BLaER1 treated with 17β-estradiol and CSF1 and Interleukin-3, amounts not matched to agents 10 nM and 100 nM (cell line): ENCODE data around the gene MRPL24.
"Not testable (repeated sequence)": the region's sequence is repeated elsewhere in the genome, so short reads cannot be mapped to it uniquely, and the experiment has no call there.

Experiments
- H3K27ac ChIP-seq, 11 experiments: shearing (Covaris generic); formaldehyde crosslinking; 2 replicates each; pipeline ENCODE4 v1.8.1; 2022
- H3K27me3 ChIP-seq, 11 experiments: shearing (Covaris generic); formaldehyde crosslinking; 2 replicates each; pipeline ENCODE4 v1.8.1; 2022
- H3K36me3 ChIP-seq, 11 experiments: shearing (Covaris generic); formaldehyde crosslinking; 2 replicates each; pipeline ENCODE4 v1.8.1; 2022
- H3K4me1 ChIP-seq, 10 experiments: shearing (Covaris generic); formaldehyde crosslinking; 2 replicates each; pipeline ENCODE4 v1.8.1; 2022
- H3K4me2 ChIP-seq, 11 experiments: shearing (Covaris generic); formaldehyde crosslinking; 2 replicates each; pipeline ENCODE4 v1.8.1; 2022
- H3K4me3 ChIP-seq, 10 experiments: shearing (Covaris generic); formaldehyde crosslinking; 2 replicates each; pipeline ENCODE4 v1.8.1; 2022
- H3K9ac ChIP-seq, 11 experiments: shearing (Covaris generic); formaldehyde crosslinking; 2 replicates each; pipeline ENCODE4 v1.8.1; 2022
- H3K9me3 ChIP-seq, 11 experiments: shearing (Covaris generic); formaldehyde crosslinking; replicated peaks in 1 of 11; 2 replicates each; pipeline ENCODE4 v1.8.1; 2022
- H4K20me1 ChIP-seq, 11 experiments: shearing (Covaris generic); formaldehyde crosslinking; 2 replicates each; pipeline ENCODE4 v1.8.1; 2022
- Cebpa-rat ChIP-seq, 11 experiments: shearing (Covaris generic); IDR thresholded peaks; 2 replicates each; pipeline ENCODE4 v1.8.1; 2022

MRPL24 gene

DNA sequence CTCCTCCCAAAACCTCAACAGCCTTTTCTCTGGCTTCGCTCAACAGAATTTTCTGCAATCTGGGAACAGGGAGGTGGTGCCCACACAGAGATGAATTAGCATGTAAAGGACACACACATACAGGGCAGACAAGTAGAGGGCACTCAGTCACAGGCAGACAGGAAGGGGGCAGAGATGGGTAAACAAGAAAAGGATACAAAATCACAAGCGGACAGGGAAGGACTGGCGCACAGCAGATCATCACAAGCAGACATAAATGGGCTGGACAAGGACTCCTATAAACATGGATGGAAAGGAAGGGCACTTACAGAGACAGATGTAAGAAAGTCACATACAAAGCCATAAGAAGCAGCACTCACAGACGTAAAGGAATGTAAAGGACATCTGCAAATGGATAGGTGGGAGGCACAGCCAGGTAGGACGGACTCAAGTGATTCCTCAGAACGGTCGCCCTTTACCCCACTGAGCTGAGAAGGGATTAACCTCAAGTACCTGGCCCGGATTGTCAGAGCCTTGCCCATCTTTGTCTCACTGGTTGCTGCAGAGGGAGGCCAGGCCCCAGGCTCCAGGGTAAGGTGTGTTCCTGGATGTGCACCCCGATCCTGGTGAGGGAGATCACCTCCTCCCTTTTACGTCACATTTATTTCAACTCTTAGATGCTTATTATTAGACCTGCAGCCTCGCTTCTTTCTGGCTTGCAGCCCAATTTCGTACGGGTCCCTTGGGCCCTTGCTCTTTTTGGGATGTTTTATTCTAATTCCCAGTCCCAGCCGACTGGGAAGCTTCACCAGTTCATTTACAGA is 25.6 kb upstream of the MRPL24 start:
- Histone ChIP-seq H3K4me1 (peaks cover 42 to 45% (median 43%) of the 10 kb centered on the region in 10 experiments), H4K20me1 (peaks cover 9 to 35% (median 28%) of the 10 kb centered on the region in 11 experiments; a peak in 18 of 22 replicates), H3K4me2 (peak overlapping the region; percentile 87 to 98 (median 93)), H3K9ac (peak overlapping the region; percentile 80 to 99 (median 95)), H3K27ac (peak overlapping the region; percentile 50 to 98 (median 83)), H3K4me3 (peak overlapping the region; percentile 65 to 96 (median 84)), H3K9me3 (no peaks in the 10 kb centered on the region), H3K27me3 (no peaks in the 10 kb centered on the region), H3K36me3 (peaks cover 16 to 23% (median 19%) of the 10 kb centered on the region in 11 experiments)
- TF ChIP-seq Cebpa-rat (IDR thresholded peaks at IDR 0.05): no peak

DNA sequence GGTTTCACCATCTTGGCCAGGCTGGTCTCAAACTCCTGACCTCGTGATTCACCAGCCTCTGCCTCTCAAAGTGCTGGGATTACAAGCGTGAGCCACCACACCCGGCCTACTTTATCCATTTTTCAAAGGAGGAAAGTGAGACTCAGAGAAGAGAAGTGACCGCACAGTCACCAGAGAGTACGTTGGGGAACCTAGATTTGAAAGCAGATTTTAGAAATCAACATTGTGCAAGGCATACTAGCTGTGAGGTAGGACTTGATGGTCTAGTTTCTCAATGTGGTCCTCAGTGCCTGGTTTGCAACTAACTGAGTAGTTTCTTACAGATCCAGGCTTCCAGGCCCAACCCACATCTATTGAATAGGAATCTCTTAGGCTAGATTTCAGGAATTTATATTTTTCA is 24.8 kb upstream of the MRPL24 start:
- peak overlapping the region in 6 of 10 experiments; percentile 65 to 96 (median 81); a peak in 9 of 20 replicates for H3K4me3 ChIP-seq
- peaks cover 7 to 14% (median 11%) of the 10 kb centered on the region in 11 experiments for H3K36me3 ChIP-seq
- H3K4me1 ChIP-seq: peaks cover 33 to 37% (median 35%) of the 10 kb centered on the region in 10 experiments
- no peaks in the 10 kb centered on the region for H3K27me3 ChIP-seq
- peak overlapping the region; percentile 80 to 99 (median 95); a peak in 21 of 22 replicates for H3K9ac ChIP-seq
- H3K27ac ChIP-seq: peak overlapping the region in 9 of 11 experiments; percentile 75 to 98 (median 94); a peak in 14 of 22 replicates
- H3K4me2 ChIP-seq: peak overlapping the region; percentile 87 to 98 (median 93)
- no peak for TF ChIP-seq Cebpa-rat (IDR thresholded peaks at IDR 0.05)
- H4K20me1 ChIP-seq: peaks cover 3 to 27% (median 20%) of the 10 kb centered on the region in 11 experiments; a peak in 14 of 22 replicates
- H3K9me3 ChIP-seq: no peaks in the 10 kb centered on the region

DNA sequence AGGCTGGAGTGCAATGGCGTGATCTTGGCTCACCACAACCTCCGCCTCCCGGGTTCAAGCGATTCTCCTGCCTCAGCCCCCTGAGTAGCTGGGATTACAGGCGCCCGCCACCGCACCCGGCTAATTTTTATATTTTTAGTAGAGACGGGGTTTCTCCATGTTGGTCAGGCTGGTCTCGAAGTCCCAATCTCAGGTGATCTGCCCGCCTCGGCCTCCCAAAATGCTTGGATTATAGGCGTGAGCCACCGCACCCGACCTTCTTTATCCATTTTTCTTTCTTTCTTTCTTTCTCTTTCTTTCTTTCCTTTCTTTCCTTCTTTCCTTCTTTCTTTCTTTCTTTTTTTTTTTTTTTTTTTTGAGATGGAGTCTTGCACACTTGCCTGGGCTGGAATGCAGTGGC is 24.2 kb upstream of the MRPL24 start:
- not testable (repeated sequence) for H3K27ac ChIP-seq, H3K36me3 ChIP-seq, H3K27me3 ChIP-seq, H3K4me2 ChIP-seq, H3K9me3 ChIP-seq, H3K9ac ChIP-seq, H3K4me3 ChIP-seq
- Histone ChIP-seq H3K4me1 (peaks cover 28 to 36% (median 29%) of the 10 kb centered on the region in 10 experiments), H4K20me1 (peaks cover under 1 to 22% (median 15%) of the 10 kb centered on the region in 11 experiments; a peak in 11 of 22 replicates)

DNA sequence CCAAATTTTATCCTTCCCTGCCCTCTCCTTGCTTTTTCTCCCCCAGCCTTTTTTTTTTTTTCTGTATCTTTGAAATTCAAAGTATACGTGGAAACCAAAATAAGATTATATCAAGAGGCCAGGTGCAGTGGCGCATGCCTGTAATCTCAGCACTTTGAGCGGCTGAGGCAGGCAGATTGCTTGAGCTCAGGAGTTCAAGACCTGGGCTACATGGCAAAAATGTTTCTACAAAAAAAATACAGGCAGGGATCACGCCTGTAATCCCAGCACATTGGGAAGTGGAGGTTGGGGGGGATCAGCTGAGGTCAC is 19.9 kb upstream of the MRPL24 start:
- TF ChIP-seq Cebpa-rat (IDR thresholded peaks at IDR 0.05): no peak

DNA sequence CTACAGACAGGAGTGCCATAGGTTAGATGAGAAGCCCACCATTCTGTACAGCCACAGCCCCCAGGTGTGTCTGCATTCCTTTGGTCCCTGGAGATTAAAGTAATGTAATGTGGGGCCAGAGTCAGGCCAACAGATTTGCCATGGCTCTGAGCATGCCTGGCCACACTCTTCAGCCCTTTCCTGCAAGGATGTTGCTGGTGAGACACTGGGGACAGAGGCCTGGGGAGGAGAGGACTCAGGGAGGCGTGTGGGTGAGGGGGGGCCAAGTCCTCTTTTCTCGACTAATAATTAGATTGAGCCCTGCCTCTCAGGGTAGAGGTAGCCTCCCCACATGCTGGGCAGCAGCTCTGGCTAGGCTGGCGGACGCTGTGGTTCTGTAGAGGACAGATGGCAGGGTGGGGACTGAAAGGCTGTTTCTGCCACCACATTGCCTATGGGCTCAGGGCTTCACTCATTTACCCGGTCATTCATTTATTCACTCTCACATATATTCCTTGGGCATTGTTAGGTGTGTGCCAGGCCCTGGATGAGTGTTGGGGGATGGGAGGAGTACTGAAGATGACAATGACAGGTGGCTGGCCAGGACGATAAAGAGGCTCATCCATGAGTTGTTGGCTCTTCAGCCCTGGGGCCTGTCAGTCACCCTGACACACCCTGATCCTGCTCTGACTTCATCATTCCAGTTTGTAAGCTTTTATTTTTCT is 19.4 kb upstream of the MRPL24 start:
- no peak for TF ChIP-seq Cebpa-rat (IDR thresholded peaks at IDR 0.05)
- Histone ChIP-seq H3K4me1 (peaks cover 2 to 15% (median 7%) of the 10 kb centered on the region in 10 experiments; a peak in 18 of 20 replicates), H3K9ac (peak overlapping the region in 3 of 11 experiments; percentile 9 to 19 (median 13); a peak in 1 of 22 replicates), H3K4me3 (no peak overlapping the region), H3K4me2 (no peak overlapping the region), H3K27ac (no peak overlapping the region), H3K36me3 (no peaks in the 10 kb centered on the region), H4K20me1 (no peaks in the 10 kb centered on the region), H3K9me3 (no peaks in the 10 kb centered on the region), H3K27me3 (no peaks in the 10 kb centered on the region)

More for the DNA sequence above, 19.9 kb upstream of the MRPL24 start:
- Histone ChIP-seq H3K27me3 (no peaks in the 10 kb centered on the region), H3K9me3 (no peaks in the 10 kb centered on the region), H3K36me3 (no peaks in the 10 kb centered on the region), H4K20me1 (no peaks in the 10 kb centered on the region), H3K4me2 (no peak overlapping the region), H3K9ac (no peak overlapping the region), H3K4me1 (peaks cover 4 to 13% (median 5%) of the 10 kb centered on the region in 10 experiments), H3K4me3 (no peak overlapping the region), H3K27ac (no peak overlapping the region)

DNA sequence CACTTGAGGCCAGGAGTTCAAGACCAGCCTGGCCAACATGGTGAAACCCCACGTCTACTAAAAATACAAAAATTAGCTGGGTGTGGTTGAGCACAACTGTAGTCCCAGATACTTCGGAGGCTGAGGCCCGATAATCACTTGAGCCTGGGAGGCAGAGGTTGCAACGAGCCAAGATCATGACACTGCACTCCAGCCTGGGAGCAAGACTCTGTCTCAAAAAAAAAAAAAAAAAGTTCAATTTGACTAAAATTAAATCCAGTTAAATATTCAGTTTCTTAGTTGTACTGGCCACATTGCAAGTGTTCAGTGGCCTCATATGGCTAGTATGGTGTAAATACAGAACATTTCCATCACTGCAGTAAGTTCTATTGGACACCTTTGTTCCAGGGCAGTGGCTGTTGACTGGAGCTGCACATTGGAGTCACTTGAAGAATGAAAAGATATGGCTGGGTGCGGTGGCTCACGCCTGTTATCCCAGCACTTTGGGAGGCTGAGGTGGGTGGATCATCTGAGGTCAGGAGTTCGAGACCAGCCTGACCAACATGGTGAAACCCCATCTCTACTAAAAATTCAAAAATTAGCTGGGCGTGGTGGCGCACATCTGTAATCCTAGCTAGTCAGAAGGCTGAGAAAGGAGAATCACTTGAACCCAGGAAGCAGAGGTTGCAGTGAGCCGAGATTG is 16.8 kb upstream of the MRPL24 start:
- H3K9me3 ChIP-seq, H3K4me2 ChIP-seq, H3K36me3 ChIP-seq, H3K27ac ChIP-seq, H3K27me3 ChIP-seq, H3K9ac ChIP-seq, H3K4me3 ChIP-seq, H4K20me1 ChIP-seq: not testable (repeated sequence)
- H3K4me1 ChIP-seq: peaks cover 25 to 41% (median 32%) of the 10 kb centered on the region in 10 experiments

DNA sequence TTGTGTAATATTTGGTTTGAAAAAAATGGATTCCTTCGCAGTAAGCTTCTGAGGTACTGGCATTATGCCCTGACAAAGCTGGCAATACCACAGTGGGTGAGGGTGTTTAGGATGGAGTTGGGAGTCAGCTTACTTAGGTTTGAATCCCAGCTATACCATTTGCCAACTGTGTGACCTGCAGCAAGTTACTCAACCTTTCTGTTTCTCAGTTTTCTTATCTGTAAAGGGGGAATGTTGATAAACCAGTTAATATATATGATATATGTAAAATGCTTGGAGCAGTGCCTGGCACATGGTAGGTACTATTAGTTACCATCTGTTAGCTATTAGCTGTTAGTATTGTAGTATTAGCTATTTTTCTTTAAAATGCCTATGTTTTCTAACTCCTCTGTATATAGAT is 15.5 kb upstream of the MRPL24 start:
- H3K4me2 ChIP-seq: no peak overlapping the region
- H3K27ac ChIP-seq: no peak overlapping the region
- H3K9ac ChIP-seq: no peak overlapping the region
- H4K20me1 ChIP-seq: no peaks in the 10 kb centered on the region
- no peak overlapping the region for H3K4me3 ChIP-seq
- peaks cover 29 to 43% (median 35%) of the 10 kb centered on the region in 10 experiments for H3K4me1 ChIP-seq
- H3K9me3 ChIP-seq: no peaks in the 10 kb centered on the region
- no peak for TF ChIP-seq Cebpa-rat (IDR thresholded peaks at IDR 0.05)
- no peaks in the 10 kb centered on the region for H3K27me3 ChIP-seq
- H3K36me3 ChIP-seq: no peaks in the 10 kb centered on the region; a peak in 2 of 22 replicates

DNA sequence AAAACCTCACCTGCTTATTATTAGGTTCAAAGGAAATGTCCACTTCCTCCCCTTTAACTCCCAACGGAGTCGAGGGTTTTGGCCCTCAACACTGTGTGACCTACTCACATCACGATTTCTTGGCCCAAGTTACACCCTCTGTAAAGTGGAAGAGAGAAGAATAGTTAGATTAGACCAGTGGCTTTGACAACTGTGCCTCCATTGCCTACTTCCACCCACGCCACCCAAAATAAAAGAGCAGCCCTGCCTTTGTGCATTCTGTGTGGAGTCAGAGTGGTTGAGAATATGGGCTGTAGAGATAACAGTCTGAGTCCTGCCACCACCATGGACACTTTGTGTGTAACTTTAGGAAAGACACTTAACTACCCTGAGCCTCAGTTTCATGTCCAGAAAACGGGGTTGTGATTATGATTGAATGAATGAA is 14.7 kb upstream of the MRPL24 start:
- Histone ChIP-seq H3K4me3 (no peak overlapping the region), H4K20me1 (no peaks in the 10 kb centered on the region), H3K9me3 (no peaks in the 10 kb centered on the region), H3K36me3 (no peaks in the 10 kb centered on the region; a peak in 3 of 22 replicates), H3K4me2 (peak overlapping the region in 9 of 11 experiments; percentile 81 to 97 (median 87); a peak in 16 of 22 replicates), H3K27ac (peak overlapping the region in 4 of 11 experiments; percentile 99 to 100 (median 100); a peak in 8 of 22 replicates), H3K4me1 (peaks cover 29 to 43% (median 35%) of the 10 kb centered on the region in 10 experiments), H3K9ac (no peak overlapping the region; a peak in 2 of 22 replicates), H3K27me3 (no peaks in the 10 kb centered on the region)
- no peak for TF ChIP-seq Cebpa-rat (IDR thresholded peaks at IDR 0.05)
